ENCODE data around the gene ADD3. TPM values are rescaled to one million over a fixed set of nuclear protein-coding genes. Genes with fewer than 3 reads are reported as not detected.

Gene ADD3
- polyA plus RNA-seq, 1 experiment = 192 TPM

DNA sequence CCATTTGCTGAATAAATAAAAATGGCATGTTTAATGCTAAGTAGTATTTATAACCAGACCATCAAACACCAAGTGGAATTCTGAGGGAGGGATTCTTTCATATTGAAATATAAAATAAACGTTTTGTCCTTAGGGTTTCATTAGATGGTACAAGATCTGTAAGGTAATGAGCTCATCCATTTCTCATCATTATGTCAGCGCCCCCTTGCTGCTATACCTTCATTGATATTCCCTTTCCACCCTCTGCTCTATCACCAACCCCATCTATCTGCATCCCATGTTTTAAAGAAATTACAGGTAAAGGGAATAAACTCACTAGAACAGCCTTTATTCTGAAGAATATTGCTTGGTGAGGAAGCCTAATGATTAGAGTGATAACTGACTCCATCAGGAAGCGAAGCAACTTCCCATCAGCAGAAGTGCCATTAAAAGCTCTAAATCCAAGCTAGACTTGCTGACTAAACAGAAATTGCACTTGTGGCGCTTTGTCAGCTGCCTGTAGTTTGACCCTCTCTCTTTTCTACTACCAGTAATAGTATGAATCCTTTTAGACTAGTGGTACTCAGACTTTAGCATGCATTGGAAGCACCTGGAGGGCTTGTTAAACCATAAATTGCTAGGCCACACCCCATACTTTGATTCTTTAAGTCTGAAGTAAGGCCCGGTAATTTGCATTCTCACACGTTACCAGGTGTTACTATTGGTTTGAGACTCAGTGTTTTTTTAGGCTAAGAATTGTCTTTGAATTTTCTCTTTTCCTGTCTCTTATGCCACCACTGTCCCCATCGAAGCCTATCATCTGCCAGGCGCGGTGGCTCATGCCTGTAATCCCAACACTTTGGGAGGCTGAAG lies 27.5 kb downstream of the ADD3 start:
- Histone ChIP-seq H3K9me3 (ENCODE audit: control insufficient read depth, insufficient read depth, low read length) (no peaks in the 10 kb centered on the region), H3K4me3 (ENCODE audit: low read depth, low read length) (no peak overlapping the region), H3K27ac (ENCODE audit: low read depth, low read length) (no peak overlapping the region), H3K27me3 (ENCODE audit: control insufficient read depth, insufficient read depth, low read length) (no peaks in the 10 kb centered on the region)
- CTCF ChIA-PET = interaction anchor here (0.6 to 2.7 kb wide), 8 partner anchors 8 to 862 kb away, joined by 3 to 11 read pairs (median 4); no protein-coding TSS in a partner anchor
- no peak for TF ChIP-seq CTCF (IDR thresholded peaks at IDR 0.05; ENCODE audit: low read depth, low read length)
- DNase-seq (ENCODE audit: low read depth, low spot score) = no peak
- POLR2A ChIA-PET = no interaction called here

GRCh38 chr10:110036640-110037039 lies 28.9 kb downstream of the ADD3 start:
- CTCF ChIA-PET = interaction anchor here (2.7 kb wide), 1 partner anchor 102 kb away, joined by 7 read pairs; no protein-coding TSS in a partner anchor
- TF ChIP-seq CTCF (IDR thresholded peaks at IDR 0.05; ENCODE audit: low read depth, low read length) = no peak
- H3K9me3 ChIP-seq (ENCODE audit: control insufficient read depth, insufficient read depth, low read length) = no peaks in the 10 kb centered on the region
- no peaks in the 10 kb centered on the region for H3K27me3 ChIP-seq (ENCODE audit: control insufficient read depth, insufficient read depth, low read length)
- DNase-seq (ENCODE audit: low read depth, low spot score) = no peak
- POLR2A ChIA-PET = no interaction called here
- no peak overlapping the region for H3K27ac ChIP-seq (ENCODE audit: low read depth, low read length)
- H3K4me3 ChIP-seq (ENCODE audit: low read depth, low read length) = no peak overlapping the region

GRCh38 chr10:110039254-110039653 lies 31.5 kb downstream of the ADD3 start:
- CTCF ChIA-PET = interaction anchor here (1.6 kb wide), 1 partner anchor 155 kb away, joined by 4 read pairs; no protein-coding TSS in a partner anchor
- H3K27me3 ChIP-seq (ENCODE audit: control insufficient read depth, insufficient read depth, low read length) = no peaks in the 10 kb centered on the region
- POLR2A ChIA-PET = interaction anchor here (0.6 kb wide), 2 partner anchors 13 to 102 kb away, joined by 3 to 6 read pairs; no protein-coding TSS in a partner anchor
- no peak for DNase-seq (ENCODE audit: low read depth, low spot score)
- no peak for TF ChIP-seq CTCF (IDR thresholded peaks at IDR 0.05; ENCODE audit: low read depth, low read length)
- no peaks in the 10 kb centered on the region for H3K9me3 ChIP-seq (ENCODE audit: control insufficient read depth, insufficient read depth, low read length)
- H3K4me3 ChIP-seq (ENCODE audit: low read depth, low read length) = no peak overlapping the region
- no peak overlapping the region for H3K27ac ChIP-seq (ENCODE audit: low read depth, low read length)

DNA sequence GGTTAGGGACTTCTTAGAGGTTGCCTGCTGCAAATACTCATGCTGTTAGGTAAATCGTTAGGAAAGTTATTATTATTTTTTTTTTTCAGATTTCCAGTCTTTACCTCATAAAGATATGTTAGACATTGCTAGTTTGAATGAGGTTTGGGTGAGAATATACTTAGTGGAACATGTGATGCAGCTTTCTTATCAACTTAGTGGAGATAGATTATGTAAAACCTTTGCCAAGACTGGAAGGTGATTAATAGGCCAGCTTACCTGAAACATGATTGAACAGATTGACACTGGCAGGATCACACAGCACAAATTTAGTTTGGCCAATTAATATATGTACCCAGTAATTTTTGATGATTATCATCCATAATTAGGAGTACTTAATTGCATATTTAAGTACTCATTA lies 32.3 kb downstream of the ADD3 start:
- ChIA-PET POLR2A (no interaction called here), CTCF (interaction anchor here (1.6 kb wide), 1 partner anchor 156 kb away, joined by 4 read pairs; no protein-coding TSS in a partner anchor)
- Histone ChIP-seq H3K27me3 (ENCODE audit: control insufficient read depth, insufficient read depth, low read length) (no peaks in the 10 kb centered on the region), H3K27ac (ENCODE audit: low read depth, low read length) (no peak overlapping the region), H3K4me3 (ENCODE audit: low read depth, low read length) (no peak overlapping the region), H3K9me3 (ENCODE audit: control insufficient read depth, insufficient read depth, low read length) (no peaks in the 10 kb centered on the region)
- no peak for DNase-seq (ENCODE audit: low read depth, low spot score)
- no peak for TF ChIP-seq CTCF (IDR thresholded peaks at IDR 0.05; ENCODE audit: low read depth, low read length)

GRCh38 chr10:110040767-110041478 lies 33.1 kb downstream of the ADD3 start:
- Histone ChIP-seq H3K9me3 (ENCODE audit: control insufficient read depth, insufficient read depth, low read length) (no peaks in the 10 kb centered on the region), H3K27me3 (ENCODE audit: control insufficient read depth, insufficient read depth, low read length) (no peaks in the 10 kb centered on the region), H3K27ac (ENCODE audit: low read depth, low read length) (no peak overlapping the region), H3K4me3 (ENCODE audit: low read depth, low read length) (no peak overlapping the region)
- DNase-seq (ENCODE audit: low read depth, low spot score) = no peak
- CTCF ChIA-PET = no interaction called here
- POLR2A ChIA-PET = no interaction called here
- no peak for TF ChIP-seq CTCF (IDR thresholded peaks at IDR 0.05; ENCODE audit: low read depth, low read length)
